Loucy (cell line): Measurements from ENCODE around the gene RPP25L.

Experiments
- H2AFZ ChIP-seq: fragments of 200-600 bp; sonication (generic); 2 replicates; pipeline ENCODE4 v1.6.0; 2016; ENCODE audit warnings: antibody characterized with exemption, mild to moderate bottlenecking, low read length, moderate library complexity
- H3F3A ChIP-seq: fragments of 200-600 bp; 2 replicates; pipeline ENCODE4 v1.6.0; 2016; ENCODE audit warnings: antibody characterized with exemption, low read depth, mild to moderate bottlenecking
- H3K27me3 ChIP-seq: fragments of 200-600 bp; sonication (generic); 2 replicates; pipeline ENCODE4 v1.6.1; 2014; ENCODE audit warnings: low read length, mild to moderate bottlenecking; ENCODE audit not compliant: insufficient read depth, poor library complexity, severe bottlenecking
- H3K36me3 ChIP-seq: fragments of 200-600 bp; sonication (generic); 2 replicates; pipeline ENCODE4 v1.6.1; 2016; ENCODE audit warnings: low read length; ENCODE audit not compliant: insufficient read depth
- H3K4me1 ChIP-seq: fragments of 200-600 bp; sonication (generic); 2 replicates; pipeline ENCODE4 v1.5.1; 2014; ENCODE audit warnings: low read length, mild to moderate bottlenecking; ENCODE audit not compliant: insufficient read depth, poor library complexity, severe bottlenecking
- H3K4me2 ChIP-seq: fragments of 200-600 bp; sonication (generic); 2 replicates; pipeline ENCODE4 v1.6.0; 2014; ENCODE audit warnings: antibody characterized with exemption, low read length, low read depth, mild to moderate bottlenecking; ENCODE audit not compliant: poor library complexity, severe bottlenecking
- H3K4me3 ChIP-seq: fragments of 200-600 bp; sonication (generic); 2 replicates; pipeline ENCODE4 v1.5.1; 2014; ENCODE audit warnings: low read length, mild to moderate bottlenecking, mixed read lengths; ENCODE audit not compliant: poor library complexity, severe bottlenecking
- H3K79me2 ChIP-seq: fragments of 200-600 bp; sonication (generic); 2 replicates; pipeline ENCODE4 v1.6.1; 2014; ENCODE audit warnings: low read length; ENCODE audit not compliant: insufficient read depth
- H3K9ac ChIP-seq: fragments of 200-600 bp; sonication (generic); 2 replicates; pipeline ENCODE4 v1.6.0; 2014; ENCODE audit warnings: mild to moderate bottlenecking, low read depth, low read length, moderate library complexity; ENCODE audit not compliant: poor library complexity, severe bottlenecking
- H3K9me2 ChIP-seq: fragments of 200-600 bp; sonication (generic); replicated peaks from 2 replicates; pipeline ENCODE4 v1.6.1; 2016; ENCODE audit warnings: low read depth, low read length, mixed read lengths
- H3K9me3 ChIP-seq: fragments of 200-600 bp; sonication (generic); 2 replicates; pipeline ENCODE4 v1.6.1; 2014; ENCODE audit warnings: mild to moderate bottlenecking, antibody characterized with exemption, low read length, low read depth; ENCODE audit not compliant: insufficient read depth
- H4K20me1 ChIP-seq: fragments of 200-600 bp; sonication (generic); 2 replicates; pipeline ENCODE4 v1.6.0; 2014; ENCODE audit warnings: antibody characterized with exemption, low read length, mild to moderate bottlenecking; ENCODE audit not compliant: insufficient read depth, poor library complexity, severe bottlenecking
- EZH2phosphoT487 ChIP-seq: fragments of 200-600 bp; IDR thresholded peaks from 2 replicates; pipeline ENCODE4 v1.6.1; 2018; ENCODE audit warnings: antibody characterized with exemption, mild to moderate bottlenecking, moderate library complexity, borderline replicate concordance
- TF ChIP-seq, protein P1 (sequence below): fragments of 200-600 bp; sonication (generic); conservative IDR thresholded peaks from 2 replicates; pipeline ENCODE4 v1.5.1; 2014; ENCODE audit warnings: mild to moderate bottlenecking, antibody characterized with exemption, low read length

RPP25L gene

GRCh38 chr9:34566972-34567371 is 44.9 kb downstream of the RPP25L start:
- H3K9me2 ChIP-seq = no peaks in the 10 kb centered on the region
- H3F3A ChIP-seq = no peaks in the 10 kb centered on the region
- H3K9me3 ChIP-seq = no peaks in the 10 kb centered on the region
- no peak for TF ChIP-seq EZH2phosphoT487
- TF ChIP-seq, protein P1, sequence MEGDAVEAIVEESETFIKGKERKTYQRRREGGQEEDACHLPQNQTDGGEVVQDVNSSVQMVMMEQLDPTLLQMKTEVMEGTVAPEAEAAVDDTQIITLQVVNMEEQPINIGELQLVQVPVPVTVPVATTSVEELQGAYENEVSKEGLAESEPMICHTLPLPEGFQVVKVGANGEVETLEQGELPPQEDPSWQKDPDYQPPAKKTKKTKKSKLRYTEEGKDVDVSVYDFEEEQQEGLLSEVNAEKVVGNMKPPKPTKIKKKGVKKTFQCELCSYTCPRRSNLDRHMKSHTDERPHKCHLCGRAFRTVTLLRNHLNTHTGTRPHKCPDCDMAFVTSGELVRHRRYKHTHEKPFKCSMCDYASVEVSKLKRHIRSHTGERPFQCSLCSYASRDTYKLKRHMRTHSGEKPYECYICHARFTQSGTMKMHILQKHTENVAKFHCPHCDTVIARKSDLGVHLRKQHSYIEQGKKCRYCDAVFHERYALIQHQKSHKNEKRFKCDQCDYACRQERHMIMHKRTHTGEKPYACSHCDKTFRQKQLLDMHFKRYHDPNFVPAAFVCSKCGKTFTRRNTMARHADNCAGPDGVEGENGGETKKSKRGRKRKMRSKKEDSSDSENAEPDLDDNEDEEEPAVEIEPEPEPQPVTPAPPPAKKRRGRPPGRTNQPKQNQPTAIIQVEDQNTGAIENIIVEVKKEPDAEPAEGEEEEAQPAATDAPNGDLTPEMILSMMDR = no peak
- no peaks in the 10 kb centered on the region for H3K27me3 ChIP-seq
- H3K36me3 ChIP-seq = no peaks in the 10 kb centered on the region
- no peaks in the 10 kb centered on the region for H3K4me1 ChIP-seq
- H3K9ac ChIP-seq = no peak overlapping the region
- no peaks in the 10 kb centered on the region for H4K20me1 ChIP-seq
- H2AFZ ChIP-seq = no peak overlapping the region
- no peak overlapping the region for H3K4me2 ChIP-seq
- H3K4me3 ChIP-seq = no peak overlapping the region
- H3K79me2 ChIP-seq = no peaks in the 10 kb centered on the region

DNA sequence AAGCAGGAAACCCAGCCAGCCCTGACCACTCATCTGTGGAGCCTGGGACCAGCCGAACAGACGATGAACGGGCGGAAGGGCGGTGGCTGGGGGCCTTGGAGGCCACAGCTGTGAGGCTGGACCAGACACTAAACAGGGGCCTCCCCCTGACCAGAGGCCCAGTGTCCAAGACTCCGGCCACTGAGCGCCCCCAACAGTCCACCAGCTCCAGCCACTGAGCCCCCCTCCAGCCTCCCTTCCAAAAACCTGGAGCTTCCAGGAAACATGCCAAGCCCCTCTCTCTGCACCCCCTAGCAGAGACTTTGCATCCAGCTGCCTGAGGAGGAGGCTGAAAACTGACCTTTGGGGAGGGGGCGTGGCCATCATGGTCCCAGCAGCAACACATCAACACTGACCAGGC is 45.6 kb downstream of the RPP25L start:
- Histone ChIP-seq H3K27me3 (no peaks in the 10 kb centered on the region), H3K4me3 (no peak overlapping the region), H3K9me3 (no peaks in the 10 kb centered on the region), H3K4me2 (no peak overlapping the region), H3K36me3 (no peaks in the 10 kb centered on the region), H2AFZ (no peak overlapping the region), H3K4me1 (no peaks in the 10 kb centered on the region), H4K20me1 (no peaks in the 10 kb centered on the region), H3F3A (no peaks in the 10 kb centered on the region), H3K79me2 (no peaks in the 10 kb centered on the region), H3K9ac (no peak overlapping the region), H3K9me2 (no peaks in the 10 kb centered on the region)
- TF ChIP-seq EZH2phosphoT487 = no peak
- TF ChIP-seq, protein P1 = no peak

- Histone ChIP-seq H3K9ac (no peak overlapping the region), H3K79me2 (no peaks in the 10 kb centered on the region), H3K4me3 (no peak overlapping the region), H2AFZ (no peak overlapping the region), H4K20me1 (no peaks in the 10 kb centered on the region), H3K27me3 (no peaks in the 10 kb centered on the region), H3K9me3 (no peaks in the 10 kb centered on the region), H3K9me2 (no peaks in the 10 kb centered on the region), H3F3A (no peaks in the 10 kb centered on the region), H3K4me1 (no peaks in the 10 kb centered on the region), H3K4me2 (no peak overlapping the region), H3K36me3 (no peaks in the 10 kb centered on the region)
- no peak for TF ChIP-seq EZH2phosphoT487
- TF ChIP-seq, protein P1 = no peak
Measured at GRCh38 chr9:34565856-34566255, 46.0 kb downstream of the RPP25L start.
